Sigmoid colon (tissue), 7 donors: ENCODE measurements around the gene ASTN1. TPM values are rescaled to one million over a fixed set of nuclear protein-coding genes. Genes with fewer than 3 reads are reported as not detected.

ENCODE experiments used
- DNase-seq: peaks from one replicate; pipeline ENCODE4 v3.0.0-alpha.2; 2019
- H3K27ac ChIP-seq, 4 donors: fragments of 200-600 bp; sonication (generic); one replicate each; pipeline ENCODE4 v1.5.1; 2016 to 2019; ENCODE audit warnings: mild to moderate bottlenecking in 1 of 4
- H3K27me3 ChIP-seq, 3 donors: fragments of 200-600 bp; sonication (generic); one replicate each; pipeline ENCODE4 v1.5.1; 2019; ENCODE audit warnings: mild to moderate bottlenecking in 1 of 3
- H3K36me3 ChIP-seq, 4 donors: fragments of 200-600 bp; sonication (generic); one replicate each; pipeline ENCODE4 v1.5.1; 2016 to 2019
- H3K4me1 ChIP-seq, 4 donors: fragments of 200-600 bp; sonication (generic); one replicate each; pipeline ENCODE4 v1.5.1; 2017 to 2019
- H3K4me3 ChIP-seq, 4 donors: fragments of 200-600 bp; sonication (generic); one replicate each; pipeline ENCODE4 v1.5.1; 2017 to 2019; ENCODE audit warnings: mild to moderate bottlenecking in 2 of 4, moderate library complexity in 1 of 4
- H3K9me3 ChIP-seq, 4 donors: fragments of 200-600 bp in 3 of 4; sonication (generic) in 3 of 4; one replicate each; pipeline versions ENCODE4 v1.5.1 to v1.6.1; 2013 to 2019
- EP300 ChIP-seq, 4 donors: sonication (generic); formaldehyde crosslinking; IDR thresholded peaks; one replicate each; pipeline ENCODE4 v1.6.1; 2017; ENCODE audit warnings: antibody characterized with exemption in 4 of 4
- POLR2A ChIP-seq, 2 donors: fragments of 450-650 bp; IDR thresholded peaks; one replicate each; pipeline ENCODE4 v1.6.1; 2016; ENCODE audit warnings: antibody characterized with exemption in 2 of 2, mild to moderate bottlenecking in 2 of 2, moderate library complexity in 2 of 2
- POLR2AphosphoS5 ChIP-seq, 4 donors: sonication (generic); formaldehyde crosslinking; IDR thresholded peaks; one replicate each; pipeline ENCODE4 v1.6.1; 2017; ENCODE audit warnings: antibody characterized with exemption in 4 of 4
- WGBS, 2 donors: extraction: QIAGEN DNeasy Blood & Tissue Kit; methylation state at CpG; one replicate each; pipeline ENCODE4 v1.1.7; 2013; 5-methylcytosine and 5-hydroxymethylcytosine counted together
- intact Hi-C: fragments of 100-400 bp; cut with DNase I; formaldehyde crosslinking; loops from one replicate; pipeline ENCODE4 v1.15.1; 2023
- polyA plus RNA-seq, 3 donors: library from polyadenylated mRNA; stranded (reverse); fragments of 200-250 nt; gene quantifications; one replicate each; pipeline ENCODE4 v1.2.3, GENCODE V29; 2013
- total RNA-seq, 4 donors: library from RNA; depleted of rRNA; stranded (reverse); fragments of >200 nt; gene quantifications; one replicate each; pipeline ENCODE4 v1.1.0, GENCODE V29; 2016
- TF ChIP-seq, protein P1 (sequence below), 4 experiments: fragments of 450-650 bp in 3 of 4; fragments of 200-600 bp in 1 of 4; IDR thresholded peaks; one replicate each; pipeline ENCODE4 v1.5.1; 2016 to 2019; ENCODE audit warnings: antibody characterized with exemption in 4 of 4, mild to moderate bottlenecking in 3 of 4, moderate library complexity in 2 of 4
- donor health status: healthy with polysubstance abuse.
- donor health status: Bipolar disorder and iron deficiency.
- donor health status: healthy.

The ASTN1 gene
- total and polyA plus RNA-seq, 7 donors: 0.49 to 2.2 (median 1.4) TPM; not detected in 2

DNA sequence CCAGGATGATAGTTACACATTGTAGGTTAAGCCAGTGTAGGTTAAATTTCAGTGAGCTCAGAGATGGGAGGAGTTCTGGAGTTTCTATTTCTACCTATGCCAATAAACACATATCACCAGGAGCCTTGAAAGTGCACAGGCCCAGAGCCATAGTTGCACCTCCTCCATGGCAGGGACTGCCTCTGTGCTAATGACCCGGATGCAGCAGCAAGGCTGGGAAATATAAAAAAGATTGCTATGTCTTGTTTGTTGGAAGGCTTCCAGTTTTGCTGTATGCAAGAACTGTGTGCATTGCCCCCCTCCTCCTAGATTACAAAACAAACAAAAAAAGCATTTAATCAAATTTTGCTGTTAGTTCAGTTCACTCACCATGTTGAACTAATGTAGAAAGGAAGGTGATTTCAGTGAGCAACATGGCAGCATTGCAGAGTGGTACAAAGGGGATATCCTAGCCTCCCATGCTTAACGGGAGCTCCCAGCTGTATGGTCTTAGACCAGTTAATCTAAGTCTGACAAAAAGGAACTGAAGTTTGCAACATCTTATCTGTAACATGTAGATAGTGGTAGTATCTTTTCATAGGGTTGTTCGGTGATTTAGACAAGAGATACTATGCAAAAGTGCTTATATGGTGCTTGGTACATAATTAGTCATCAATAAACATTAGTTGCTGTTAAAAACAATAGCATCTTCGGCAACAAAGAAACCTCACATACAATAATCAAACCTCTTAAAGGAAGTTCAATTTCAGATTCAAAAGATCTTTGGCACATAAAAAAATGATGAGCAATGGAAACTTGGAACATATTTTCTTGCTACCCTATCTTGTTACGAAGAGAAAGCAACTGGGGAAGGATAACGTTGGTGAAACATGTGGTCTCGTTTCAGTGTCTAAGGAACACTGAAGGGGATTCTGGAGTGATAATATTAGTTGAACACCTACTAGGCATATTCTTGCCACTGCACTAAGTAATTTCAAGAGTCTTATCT lies 309.5 kb downstream of the ASTN1 start:
- Histone ChIP-seq H3K9me3 (no peaks in the 10 kb centered on the region), H3K27ac (no peak overlapping the region), H3K27me3 (no peaks in the 10 kb centered on the region), H3K4me3 (no peak overlapping the region), H3K36me3 (no peaks in the 10 kb centered on the region), H3K4me1 (peaks cover 0 to 17% (median 0%) of the 10 kb centered on the region in 4 donors)
- TF ChIP-seq POLR2AphosphoS5 (IDR thresholded peaks at IDR 0.05): no peak
- TF ChIP-seq POLR2A (IDR thresholded peaks at IDR 0.05): no peak
- TF ChIP-seq EP300 (IDR thresholded peaks at IDR 0.05): no peak
- TF ChIP-seq, protein P1, sequence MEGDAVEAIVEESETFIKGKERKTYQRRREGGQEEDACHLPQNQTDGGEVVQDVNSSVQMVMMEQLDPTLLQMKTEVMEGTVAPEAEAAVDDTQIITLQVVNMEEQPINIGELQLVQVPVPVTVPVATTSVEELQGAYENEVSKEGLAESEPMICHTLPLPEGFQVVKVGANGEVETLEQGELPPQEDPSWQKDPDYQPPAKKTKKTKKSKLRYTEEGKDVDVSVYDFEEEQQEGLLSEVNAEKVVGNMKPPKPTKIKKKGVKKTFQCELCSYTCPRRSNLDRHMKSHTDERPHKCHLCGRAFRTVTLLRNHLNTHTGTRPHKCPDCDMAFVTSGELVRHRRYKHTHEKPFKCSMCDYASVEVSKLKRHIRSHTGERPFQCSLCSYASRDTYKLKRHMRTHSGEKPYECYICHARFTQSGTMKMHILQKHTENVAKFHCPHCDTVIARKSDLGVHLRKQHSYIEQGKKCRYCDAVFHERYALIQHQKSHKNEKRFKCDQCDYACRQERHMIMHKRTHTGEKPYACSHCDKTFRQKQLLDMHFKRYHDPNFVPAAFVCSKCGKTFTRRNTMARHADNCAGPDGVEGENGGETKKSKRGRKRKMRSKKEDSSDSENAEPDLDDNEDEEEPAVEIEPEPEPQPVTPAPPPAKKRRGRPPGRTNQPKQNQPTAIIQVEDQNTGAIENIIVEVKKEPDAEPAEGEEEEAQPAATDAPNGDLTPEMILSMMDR (IDR thresholded peaks at IDR 0.05): no peak
- intact Hi-C loops: no loop called here
- no peak for DNase-seq
- WGBS, 2 donors: 81 to 82% methylated on average over 7 of the region's 7 CpGs

DNA sequence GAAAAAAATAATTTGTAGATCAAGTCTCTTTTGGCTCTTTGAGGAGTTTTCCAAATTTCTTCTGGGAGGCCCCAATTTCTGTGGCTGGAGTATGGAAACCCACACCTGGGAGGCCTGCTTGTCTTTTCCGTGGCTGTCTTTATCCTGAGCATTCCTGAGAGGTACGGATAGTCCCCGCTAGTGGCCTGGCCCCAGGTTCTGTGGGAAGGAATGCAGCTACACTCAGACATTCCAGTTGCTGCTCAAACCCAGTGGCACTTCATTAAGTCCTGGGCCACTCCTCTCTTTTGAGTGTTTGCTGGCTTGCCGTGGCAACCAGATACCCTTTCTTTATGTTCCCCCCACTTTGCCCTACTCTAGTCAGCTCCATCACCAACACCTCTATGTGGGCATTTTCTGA lies 310.4 kb downstream of the ASTN1 start:
- Histone ChIP-seq H3K9me3 (no peaks in the 10 kb centered on the region), H3K27ac (no peak overlapping the region), H3K36me3 (no peaks in the 10 kb centered on the region), H3K4me3 (no peak overlapping the region), H3K27me3 (no peaks in the 10 kb centered on the region), H3K4me1 (peaks cover 0 to 17% (median 0%) of the 10 kb centered on the region in 4 donors)
- intact Hi-C loops: no loop called here
- DNase-seq: no peak
- 87 to 90% methylated on average over 4 of the region's 4 CpGs for WGBS, 2 donors
- TF ChIP-seq POLR2A (IDR thresholded peaks at IDR 0.05): no peak
- TF ChIP-seq, protein P1 (IDR thresholded peaks at IDR 0.05): no peak
- TF ChIP-seq EP300 (IDR thresholded peaks at IDR 0.05): no peak
- no peak for TF ChIP-seq POLR2AphosphoS5 (IDR thresholded peaks at IDR 0.05)

DNA sequence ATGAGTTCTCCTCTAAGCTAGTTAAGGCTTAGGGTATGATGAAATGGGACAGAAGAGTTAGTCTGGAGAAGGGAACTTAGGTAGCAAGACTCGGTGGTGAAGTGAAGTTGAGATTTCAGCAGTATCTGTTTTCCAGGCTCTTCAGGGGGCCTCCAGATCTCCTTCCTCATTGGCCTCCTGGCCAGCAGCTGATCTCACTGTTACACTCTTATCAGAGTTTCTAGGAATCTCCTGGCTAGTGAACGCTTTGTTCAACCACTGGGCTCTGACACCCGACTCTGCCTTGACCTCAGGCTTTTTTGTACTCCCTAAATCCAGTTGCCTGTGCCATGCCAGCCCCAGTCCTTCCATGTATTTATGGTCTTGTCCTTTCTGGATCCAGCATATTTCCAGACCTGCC lies 311.0 kb downstream of the ASTN1 start:
- 53 to 67% methylated on average over 3 of the region's 3 CpGs for WGBS, 2 donors
- Histone ChIP-seq H3K27me3 (no peaks in the 10 kb centered on the region), H3K9me3 (no peaks in the 10 kb centered on the region), H3K27ac (no peak overlapping the region), H3K4me1 (peaks cover 0 to 13% (median 0%) of the 10 kb centered on the region in 4 donors), H3K36me3 (no peaks in the 10 kb centered on the region), H3K4me3 (no peak overlapping the region)
- intact Hi-C loops: no loop called here
- DNase-seq: no peak
- TF ChIP-seq POLR2A (IDR thresholded peaks at IDR 0.05) (no peak), POLR2AphosphoS5 (IDR thresholded peaks at IDR 0.05) (no peak), EP300 (IDR thresholded peaks at IDR 0.05) (no peak)
- TF ChIP-seq, protein P1 (IDR thresholded peaks at IDR 0.05): no peak

DNA sequence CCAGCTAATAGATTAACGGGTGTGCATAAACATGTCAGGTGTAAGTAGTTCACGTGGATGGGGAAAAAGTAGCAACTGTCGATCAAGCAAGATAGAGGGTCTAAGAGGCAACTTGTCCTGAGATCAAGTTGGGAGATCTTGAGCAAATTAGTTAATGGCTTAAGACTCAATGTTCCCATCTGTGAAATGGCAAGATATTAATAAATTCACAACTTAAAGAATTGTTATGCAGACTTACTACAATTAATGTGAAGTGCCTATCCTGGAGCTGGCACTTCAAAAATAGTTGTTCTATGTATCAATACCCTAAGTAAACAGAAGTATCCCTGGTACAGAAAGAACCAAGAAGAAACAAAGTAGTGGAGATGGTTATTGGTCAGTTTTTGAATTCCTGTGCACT lies 312.4 kb downstream of the ASTN1 start:
- no peak overlapping the region for H3K27ac ChIP-seq
- DNase-seq: no peak
- no peaks in the 10 kb centered on the region for H3K27me3 ChIP-seq
- H3K4me1 ChIP-seq: peaks cover 0 to 4% (median 3%) of the 10 kb centered on the region in 4 donors
- no peak overlapping the region for H3K4me3 ChIP-seq
- intact Hi-C loops: no loop called here
- WGBS, 2 donors: 88 to 90% methylated on average over 3 of the region's 3 CpGs
- TF ChIP-seq EP300 (IDR thresholded peaks at IDR 0.05) (no peak), POLR2A (IDR thresholded peaks at IDR 0.05) (no peak), POLR2AphosphoS5 (IDR thresholded peaks at IDR 0.05) (no peak)
- TF ChIP-seq, protein P1 (IDR thresholded peaks at IDR 0.05): no peak
- no peaks in the 10 kb centered on the region for H3K36me3 ChIP-seq
- H3K9me3 ChIP-seq: no peaks in the 10 kb centered on the region
